HTERT RPE-1 (cell line): ENCODE data around the gene NR4A2.

Source experiments
- in situ Hi-C: fragments of 300-500 bp; cut with MboI; formaldehyde crosslinking; loops from 4 replicates; pipeline ENCODE4 v1.14.3; 2020; ENCODE audit warnings: low sequenced_read_pairs

Gene NR4A2

GRCh38 chr2:156332534-156333273 lies at the start of gene NR4A2:
Gene NR4A2 (minus strand): TSS chr2:156332721. CDS start chr2:156330186, 2,535 bp downstream.
- in situ Hi-C loops: no loop called here

GRCh38 chr2:156380117-156380645 lies 47.7 kb upstream of the NR4A2 start:
- in situ Hi-C loops: no loop called here

GRCh38 chr2:156379714-156380113 lies 47.2 kb upstream of the NR4A2 start:
- in situ Hi-C loops: no loop called here

- in situ Hi-C loops: no loop called here
These were observed 46.5 kb upstream of the NR4A2 start for GRCh38 chr2:156379071-156379470.

GRCh38 chr2:156366753-156367152 lies 34.2 kb upstream of the NR4A2 start:
- in situ Hi-C loops: no loop called here

GRCh38 chr2:156363141-156363540 lies 30.6 kb upstream of the NR4A2 start:
- in situ Hi-C loops: no loop called here

- in situ Hi-C loops: no loop called here
These were observed 23.7 kb upstream of the NR4A2 start for GRCh38 chr2:156356014-156356754.

GRCh38 chr2:156352911-156353310 lies 20.4 kb upstream of the NR4A2 start:
- in situ Hi-C loops: no loop called here

- in situ Hi-C loops: no loop called here
These were observed 18.0 kb upstream of the NR4A2 start for GRCh38 chr2:156350374-156351142.

GRCh38 chr2:156349605-156350004 lies 17.1 kb upstream of the NR4A2 start:
- in situ Hi-C loops: no loop called here

- in situ Hi-C loops: no loop called here
These were observed 16.6 kb upstream of the NR4A2 start for GRCh38 chr2:156349161-156349560.

GRCh38 chr2:156347431-156347830 lies 14.9 kb upstream of the NR4A2 start:
- in situ Hi-C loops: no loop called here

- in situ Hi-C loops: no loop called here
These were observed 14.2 kb upstream of the NR4A2 start for GRCh38 chr2:156346731-156347130.

- in situ Hi-C loops: no loop called here
These were observed 13.1 kb upstream of the NR4A2 start for GRCh38 chr2:156345582-156345981.

GRCh38 chr2:156343940-156344301 lies 11.4 kb upstream of the NR4A2 start:
- in situ Hi-C loops: no loop called here

- in situ Hi-C loops: no loop called here
These were observed 10.8 kb upstream of the NR4A2 start for GRCh38 chr2:156343096-156343939.

GRCh38 chr2:156342254-156343095 lies 10.0 kb upstream of the NR4A2 start:
- in situ Hi-C loops: no loop called here

GRCh38 chr2:156341452-156342253 lies 9.1 kb upstream of the NR4A2 start:
- in situ Hi-C loops: no loop called here
